ENCODE results near the gene HOXD10. TPM values are rescaled to one million over a fixed set of nuclear protein-coding genes. Genes with fewer than 3 reads are reported as not detected.
A peak's percentile ranks its signal among the peaks of the same experiment; 100 is the strongest.

The HOXD10 gene
- total and polyA plus RNA-seq, 2 experiments from 2014 or later = not detected

- no peak for DNase-seq (ENCODE audit: low read depth in 1 of 2, low spot score in 1 of 2)
- no peaks in the 10 kb centered on the region for H3K9me3 ChIP-seq (ENCODE audit: low read depth)
- no peaks in the 10 kb centered on the region for H3K36me3 ChIP-seq
- H3K27me3 ChIP-seq = peaks cover 100% of the 10 kb centered on the region
- H3K4me1 ChIP-seq (ENCODE audit: low read depth) = no peaks in the 10 kb centered on the region
- H3K4me3 ChIP-seq = no peak overlapping the region
- no peak overlapping the region for H3K27ac ChIP-seq
- no peak for TF ChIP-seq CTCF (IDR thresholded peaks at IDR 0.05; ENCODE audit: low read depth, low read length)
Observed at GRCh38 chr2:176072951-176073904, 43.4 kb upstream of the HOXD10 start.

GRCh38 chr2:176074919-176075425 is 41.6 kb upstream of the HOXD10 start:
- no peak for DNase-seq (ENCODE audit: low read depth in 1 of 2, low spot score in 1 of 2)
- H3K36me3 ChIP-seq = no peaks in the 10 kb centered on the region
- H3K4me3 ChIP-seq = peak overlapping the region; percentile 7
- H3K27me3 ChIP-seq = peaks cover 100% of the 10 kb centered on the region
- no peaks in the 10 kb centered on the region for H3K9me3 ChIP-seq (ENCODE audit: low read depth)
- no peak for TF ChIP-seq CTCF (IDR thresholded peaks at IDR 0.05; ENCODE audit: low read depth, low read length)
- H3K27ac ChIP-seq = no peak overlapping the region
- peaks cover 3% of the 10 kb centered on the region for H3K4me1 ChIP-seq (ENCODE audit: low read depth)

GRCh38 chr2:176075481-176075880 is 41.1 kb upstream of the HOXD10 start:
- no peaks in the 10 kb centered on the region for H3K36me3 ChIP-seq
- H3K4me3 ChIP-seq = peak overlapping the region; percentile 7
- no peaks in the 10 kb centered on the region for H3K9me3 ChIP-seq (ENCODE audit: low read depth)
- TF ChIP-seq CTCF (IDR thresholded peaks at IDR 0.05; ENCODE audit: low read depth, low read length) = no peak
- peaks cover 3% of the 10 kb centered on the region for H3K4me1 ChIP-seq (ENCODE audit: low read depth)
- peaks cover 100% of the 10 kb centered on the region for H3K27me3 ChIP-seq
- no peak for DNase-seq (ENCODE audit: low read depth in 1 of 2, low spot score in 1 of 2)
- no peak overlapping the region for H3K27ac ChIP-seq

GRCh38 chr2:176076063-176076462 is 40.5 kb upstream of the HOXD10 start:
- TF ChIP-seq CTCF (IDR thresholded peaks at IDR 0.05; ENCODE audit: low read depth, low read length) = no peak
- no peak for DNase-seq (ENCODE audit: low read depth in 1 of 2, low spot score in 1 of 2)
- H3K4me3 ChIP-seq = no peak overlapping the region
- no peaks in the 10 kb centered on the region for H3K9me3 ChIP-seq (ENCODE audit: low read depth)
- H3K27me3 ChIP-seq = peaks cover 100% of the 10 kb centered on the region
- H3K27ac ChIP-seq = no peak overlapping the region
- peaks cover 3% of the 10 kb centered on the region for H3K4me1 ChIP-seq (ENCODE audit: low read depth)
- H3K36me3 ChIP-seq = no peaks in the 10 kb centered on the region

GRCh38 chr2:176076796-176077195 is 39.8 kb upstream of the HOXD10 start:
- no peak for DNase-seq (ENCODE audit: low read depth in 1 of 2, low spot score in 1 of 2)
- Histone ChIP-seq H3K27ac (no peak overlapping the region), H3K27me3 (peaks cover 100% of the 10 kb centered on the region), H3K9me3 (ENCODE audit: low read depth) (no peaks in the 10 kb centered on the region), H3K36me3 (no peaks in the 10 kb centered on the region), H3K4me3 (no peak overlapping the region), H3K4me1 (ENCODE audit: low read depth) (peaks cover 3% of the 10 kb centered on the region)
- no peak for TF ChIP-seq CTCF (IDR thresholded peaks at IDR 0.05; ENCODE audit: low read depth, low read length)
